Prostate gland (tissue), 2 donors: ENCODE data around the gene AKAP7. TPM values are rescaled to one million over a fixed set of nuclear protein-coding genes. Genes with fewer than 3 reads are reported as not detected.

Source experiments
- DNase-seq: peaks from one replicate; pipeline ENCODE4 v3.0.0-alpha.2; 2019; ENCODE audit warnings: low spot score
- H3K27ac ChIP-seq, 2 donors: fragments of 200-600 bp; sonication (generic); 2 replicates each; pipeline ENCODE4 v1.5.1; 2017 to 2019
- H3K27me3 ChIP-seq: fragments of 200-600 bp; sonication (generic); replicated peaks from 2 replicates; pipeline ENCODE4 v1.5.1; 2019; ENCODE audit not compliant: insufficient read depth
- H3K36me3 ChIP-seq, 2 donors: fragments of 200-600 bp; sonication (generic); 1 replicate in 1 of 2; 2 replicates in 1 of 2; pipeline versions ENCODE4 v1.5.1 to v1.8.1; 2017 to 2019
- H3K4me1 ChIP-seq: fragments of 200-600 bp; sonication (generic); replicated peaks from 2 replicates; pipeline ENCODE4 v1.5.1; 2019
- H3K4me3 ChIP-seq, 2 donors: fragments of 200-600 bp; sonication (generic); 2 replicates each; pipeline ENCODE4 v1.5.1; 2017 to 2019
- H3K9me3 ChIP-seq: fragments of 200-600 bp; sonication (generic); 2 replicates; pipeline ENCODE4 v1.5.1; 2017
- POLR2A ChIP-seq: fragments of 450-650 bp; IDR thresholded peaks from one replicate; pipeline ENCODE4 v1.6.1; 2016; ENCODE audit warnings: antibody characterized with exemption, mild to moderate bottlenecking
- POLR2AphosphoS5 ChIP-seq: sonication (generic); formaldehyde crosslinking; IDR thresholded peaks from one replicate; pipeline ENCODE4 v1.6.1; 2017; ENCODE audit warnings: antibody characterized with exemption
- WGBS: methylation state at CpG from one replicate; pipeline ENCODE4 v1.1.5; 2018; 5-methylcytosine and 5-hydroxymethylcytosine counted together
- intact Hi-C: fragments of 100-400 bp; cut with DNase I; formaldehyde crosslinking; loops from one replicate; pipeline ENCODE4 v1.14.2; 2022
- total RNA-seq, 2 donors: library from RNA; depleted of rRNA; stranded (reverse); fragments of >200 nt; gene quantifications; one replicate each; pipeline ENCODE4 v1.1.0, GENCODE V29; 2016
- TF ChIP-seq, protein P1 (sequence below), 4 experiments: fragments of 200-600 bp in 2 of 4; fragments of 450-650 bp in 2 of 4; sonication (generic) in 2 of 4; IDR thresholded peaks; 1 replicate in 3 of 4; 2 replicates in 1 of 4; pipeline ENCODE4 v1.5.1; 2016 to 2019; ENCODE audit warnings: antibody characterized with exemption in 4 of 4, mild to moderate bottlenecking in 2 of 4, moderate library complexity in 2 of 4

The AKAP7 gene
- total RNA-seq, 2 donors from 2014 or later, result 23.7 to 34.3 TPM

DNA sequence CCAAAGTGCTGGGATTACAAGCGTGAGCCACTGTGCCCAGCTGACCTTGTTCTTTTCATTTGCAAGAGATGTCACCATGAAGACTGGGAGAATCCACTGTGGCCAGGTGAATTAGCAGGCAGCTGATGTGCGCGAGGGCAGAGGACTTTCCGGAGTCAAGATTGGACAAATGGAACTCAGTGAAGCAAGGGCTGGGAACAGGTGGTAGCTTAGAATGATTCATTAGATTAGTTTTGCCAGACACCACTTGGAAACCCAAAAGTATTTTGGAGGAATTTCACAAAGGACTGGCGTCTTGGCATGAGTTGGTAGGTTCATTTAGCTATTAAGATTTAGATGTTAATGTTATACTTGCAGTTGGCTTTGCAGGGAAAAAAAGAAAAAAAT lies 4.7 kb upstream of the AKAP7 start:
- 95% methylated on average over 5 of the region's 5 CpGs for WGBS

GRCh38 chr6:131132360-131132759 lies 2.9 kb upstream of the AKAP7 start:
- WGBS, result 84% methylated on average over 4 of the region's 4 CpGs
- no peaks in the 10 kb centered on the region for H3K4me1 ChIP-seq
- no peaks in the 10 kb centered on the region for H3K9me3 ChIP-seq
- no peak for DNase-seq
- no peaks in the 10 kb centered on the region for H3K36me3 ChIP-seq
- no peak overlapping the region for H3K27ac ChIP-seq
- TF ChIP-seq POLR2A, result no peak
- TF ChIP-seq, protein P1, sequence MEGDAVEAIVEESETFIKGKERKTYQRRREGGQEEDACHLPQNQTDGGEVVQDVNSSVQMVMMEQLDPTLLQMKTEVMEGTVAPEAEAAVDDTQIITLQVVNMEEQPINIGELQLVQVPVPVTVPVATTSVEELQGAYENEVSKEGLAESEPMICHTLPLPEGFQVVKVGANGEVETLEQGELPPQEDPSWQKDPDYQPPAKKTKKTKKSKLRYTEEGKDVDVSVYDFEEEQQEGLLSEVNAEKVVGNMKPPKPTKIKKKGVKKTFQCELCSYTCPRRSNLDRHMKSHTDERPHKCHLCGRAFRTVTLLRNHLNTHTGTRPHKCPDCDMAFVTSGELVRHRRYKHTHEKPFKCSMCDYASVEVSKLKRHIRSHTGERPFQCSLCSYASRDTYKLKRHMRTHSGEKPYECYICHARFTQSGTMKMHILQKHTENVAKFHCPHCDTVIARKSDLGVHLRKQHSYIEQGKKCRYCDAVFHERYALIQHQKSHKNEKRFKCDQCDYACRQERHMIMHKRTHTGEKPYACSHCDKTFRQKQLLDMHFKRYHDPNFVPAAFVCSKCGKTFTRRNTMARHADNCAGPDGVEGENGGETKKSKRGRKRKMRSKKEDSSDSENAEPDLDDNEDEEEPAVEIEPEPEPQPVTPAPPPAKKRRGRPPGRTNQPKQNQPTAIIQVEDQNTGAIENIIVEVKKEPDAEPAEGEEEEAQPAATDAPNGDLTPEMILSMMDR (IDR thresholded peaks at IDR 0.05), result no peak
- TF ChIP-seq POLR2AphosphoS5, result no peak
- no peaks in the 10 kb centered on the region for H3K27me3 ChIP-seq
- H3K4me3 ChIP-seq, result no peak overlapping the region
- intact Hi-C loops, result no loop called here

More for the DNA sequence above, 4.7 kb upstream of the AKAP7 start:
- no peak for DNase-seq
- H3K27ac ChIP-seq, result no peak overlapping the region
- TF ChIP-seq, protein P1 (IDR thresholded peaks at IDR 0.05), result no peak
- no peak for TF ChIP-seq POLR2AphosphoS5
- TF ChIP-seq POLR2A, result no peak
- H3K4me3 ChIP-seq, result no peak overlapping the region
- H3K9me3 ChIP-seq, result no peaks in the 10 kb centered on the region
- intact Hi-C loops, result no loop called here
- no peaks in the 10 kb centered on the region for H3K27me3 ChIP-seq
- no peaks in the 10 kb centered on the region for H3K36me3 ChIP-seq
- no peaks in the 10 kb centered on the region for H3K4me1 ChIP-seq

GRCh38 chr6:131134220-131134979 lies 867 bp upstream of the AKAP7 start:
- no peaks in the 10 kb centered on the region for H3K36me3 ChIP-seq
- peak overlapping the region; percentile 87 to 92 for H3K27ac ChIP-seq
- peak overlapping the region; percentile 65 to 74 for H3K4me3 ChIP-seq
- no peaks in the 10 kb centered on the region for H3K4me1 ChIP-seq
- 73% methylated on average over 14 of the region's 14 CpGs for WGBS
- TF ChIP-seq POLR2A, result no peak
- TF ChIP-seq, protein P1 (IDR thresholded peaks at IDR 0.05), result no peak
- TF ChIP-seq POLR2AphosphoS5, result peak; percentile 76
- peak; percentile 38 for DNase-seq
- intact Hi-C loops, result loop anchor here (2.0 kb wide), 1 partner anchor 72 kb away; the partner anchor contains the start of gene EPB41L2
- no peaks in the 10 kb centered on the region for H3K9me3 ChIP-seq
- no peaks in the 10 kb centered on the region for H3K27me3 ChIP-seq

GRCh38 chr6:131134980-131135243 lies 355 bp upstream of the AKAP7 start:
- H3K4me1 ChIP-seq, result no peaks in the 10 kb centered on the region
- TF ChIP-seq POLR2AphosphoS5, result no peak
- no peak for TF ChIP-seq POLR2A
- TF ChIP-seq, protein P1 (IDR thresholded peaks at IDR 0.05), result no peak
- peak overlapping the region; percentile 65 to 74 for H3K4me3 ChIP-seq
- intact Hi-C loops, result loop anchor here (2.0 kb wide), 1 partner anchor 72 kb away; the partner anchor contains the start of gene EPB41L2
- H3K27me3 ChIP-seq, result no peaks in the 10 kb centered on the region
- WGBS, result 6% methylated on average over 4 of the region's 4 CpGs
- DNase-seq, result no peak
- peak overlapping the region; percentile 87 to 92 for H3K27ac ChIP-seq
- H3K9me3 ChIP-seq, result no peaks in the 10 kb centered on the region
- no peaks in the 10 kb centered on the region for H3K36me3 ChIP-seq
